PC-3 (cell line): ENCODE results near the gene GRIA4. TPM values are rescaled to one million over a fixed set of nuclear protein-coding genes. Genes with fewer than 3 reads are reported as not detected.

Experiments used
- ATAC-seq: fragments of 200-7000 bp; cut with Tn5 transposase; 2 replicates; pipeline ENCODE4 v1.9.1; 2020; ENCODE audit warnings: mild to moderate bottlenecking, moderate library complexity
- BruUV-seq: library from RNA; stranded (reverse); fragments of 400-500 nt; replicated peaks from 2 replicates; lab custom pipeline; 2021; lab: Mats Ljungman, UMichigan
- CTCF ChIA-PET: fragments of 300-600 bp; sonication (Branson Sonifier 250); formaldehyde crosslinking; loops from one replicate; lab custom pipeline; 2022; ENCODE audit warnings: antibody characterized with exemption; lab: Charles Lee
- POLR2A ChIA-PET: fragments of 300-600 bp; sonication (Branson Sonifier 250); formaldehyde crosslinking; loops from one replicate; lab custom pipeline; 2022; ENCODE audit warnings: antibody characterized with exemption; ENCODE audit not compliant: unreplicated experiment; lab: Charles Lee
- DNase-seq: peaks from one replicate; pipeline ENCODE4 v3.0.0-alpha.2; 2015
- H2AFZ ChIP-seq: fragments of 300-600 bp; sonication (generic); 2 replicates; pipeline ENCODE4 v1.6.0; 2016; ENCODE audit warnings: antibody characterized with exemption, low read length
- H3F3A ChIP-seq: fragments of 300-600 bp; sonication (generic); one replicate; pipeline ENCODE4 v1.6.0; 2017; ENCODE audit warnings: antibody characterized with exemption, low read length, control low read depth, mild to moderate bottlenecking; ENCODE audit not compliant: unreplicated experiment
- H3K27ac ChIP-seq: fragments of 300-600 bp; sonication (generic); 2 replicates; pipeline ENCODE4 v1.5.1; 2016; ENCODE audit warnings: mild to moderate bottlenecking, low read length
- H3K27me3 ChIP-seq: fragments of 300-600 bp; sonication (generic); 2 replicates; pipeline ENCODE4 v1.6.1; 2016; ENCODE audit warnings: low read length, mixed read lengths
- H3K36me3 ChIP-seq: fragments of 300-600 bp; sonication (generic); 2 replicates; pipeline ENCODE4 v1.6.1; 2016; ENCODE audit warnings: low read depth, mixed run types, low read length, mixed read lengths
- H3K4me1 ChIP-seq: fragments of 300-600 bp; sonication (generic); 2 replicates; pipeline ENCODE4 v1.5.1; 2016; ENCODE audit warnings: low read length; ENCODE audit not compliant: insufficient read depth
- H3K4me2 ChIP-seq: fragments of 300-600 bp; sonication (generic); 2 replicates; pipeline ENCODE4 v1.6.0; 2016; ENCODE audit warnings: low read length
- H3K4me3 ChIP-seq: fragments of 300-600 bp; sonication (generic); 2 replicates; pipeline ENCODE4 v1.5.1; 2016; ENCODE audit warnings: mild to moderate bottlenecking, low read length, mixed read lengths
- H3K79me2 ChIP-seq: fragments of 300-600 bp; sonication (generic); 2 replicates; pipeline ENCODE4 v1.6.1; 2017; ENCODE audit warnings: low read length, mixed read lengths
- H3K9ac ChIP-seq: fragments of 300-600 bp; sonication (generic); 2 replicates; pipeline ENCODE4 v1.6.0; 2016; ENCODE audit warnings: mild to moderate bottlenecking, low read length
- H3K9me2 ChIP-seq: fragments of 300-600 bp; sonication (generic); replicated peaks from 2 replicates; pipeline ENCODE4 v1.6.1; 2016; ENCODE audit warnings: mixed run types, low read length, mixed read lengths
- H3K9me3 ChIP-seq: fragments of 300-600 bp; sonication (generic); 2 replicates; pipeline ENCODE4 v1.6.1; 2016; ENCODE audit warnings: low read length, mixed read lengths
- H4K20me1 ChIP-seq: fragments of 300-600 bp; sonication (generic); 2 replicates; pipeline ENCODE4 v1.6.1; 2016; ENCODE audit warnings: low read length, mixed read lengths
- EZH2 ChIP-seq: fragments of 300-600 bp; sonication (generic); IDR thresholded peaks from one replicate; pipeline ENCODE4 v1.6.1; 2017; ENCODE audit warnings: antibody characterized with exemption, mild to moderate bottlenecking, low read length; ENCODE audit not compliant: unreplicated experiment
- EZH2phosphoT487 ChIP-seq: fragments of 300-600 bp; sonication (generic); IDR thresholded peaks from 2 replicates; pipeline ENCODE4 v1.6.1; 2018; ENCODE audit warnings: mild to moderate bottlenecking, antibody characterized with exemption, low read length, borderline replicate concordance
- intact Hi-C: fragments of 100-400 bp; cut with micrococcal nuclease; formaldehyde crosslinking; loops from 2 replicates; pipeline ENCODE4 v1.9.0; 2023
- total RNA-seq: library from RNA; depleted of rRNA; stranded (reverse); fragments of >200 nt; gene quantifications from 2 replicates; pipeline ENCODE4 v1.2.3, GENCODE V29; 2014
- TF ChIP-seq, protein P1 (sequence below): fragments of 300-600 bp; sonication (generic); conservative IDR thresholded peaks from 2 replicates; pipeline ENCODE4 v1.5.1; 2017; ENCODE audit warnings: antibody characterized with exemption, low read depth, mild to moderate bottlenecking, low read length

Gene GRIA4
- total RNA-seq, 1 experiment from 2014 or later = not detected

GRCh38 chr11:105786741-105787140 lies 176.9 kb downstream of the GRIA4 start:
- Histone ChIP-seq H3K4me2 (no peak overlapping the region), H3K79me2 (no peaks in the 10 kb centered on the region), H3K4me3 (no peak overlapping the region), H3K27me3 (no peaks in the 10 kb centered on the region), H3K27ac (no peak overlapping the region), H3K36me3 (no peaks in the 10 kb centered on the region), H3F3A (no peaks in the 10 kb centered on the region), H3K9me3 (no peaks in the 10 kb centered on the region), H3K9me2 (no peaks in the 10 kb centered on the region), H3K4me1 (no peaks in the 10 kb centered on the region), H4K20me1 (no peaks in the 10 kb centered on the region), H3K9ac (no peak overlapping the region), H2AFZ (no peak overlapping the region)
- ChIA-PET POLR2A (no interaction called here), CTCF (no interaction called here)
- TF ChIP-seq, protein P1, sequence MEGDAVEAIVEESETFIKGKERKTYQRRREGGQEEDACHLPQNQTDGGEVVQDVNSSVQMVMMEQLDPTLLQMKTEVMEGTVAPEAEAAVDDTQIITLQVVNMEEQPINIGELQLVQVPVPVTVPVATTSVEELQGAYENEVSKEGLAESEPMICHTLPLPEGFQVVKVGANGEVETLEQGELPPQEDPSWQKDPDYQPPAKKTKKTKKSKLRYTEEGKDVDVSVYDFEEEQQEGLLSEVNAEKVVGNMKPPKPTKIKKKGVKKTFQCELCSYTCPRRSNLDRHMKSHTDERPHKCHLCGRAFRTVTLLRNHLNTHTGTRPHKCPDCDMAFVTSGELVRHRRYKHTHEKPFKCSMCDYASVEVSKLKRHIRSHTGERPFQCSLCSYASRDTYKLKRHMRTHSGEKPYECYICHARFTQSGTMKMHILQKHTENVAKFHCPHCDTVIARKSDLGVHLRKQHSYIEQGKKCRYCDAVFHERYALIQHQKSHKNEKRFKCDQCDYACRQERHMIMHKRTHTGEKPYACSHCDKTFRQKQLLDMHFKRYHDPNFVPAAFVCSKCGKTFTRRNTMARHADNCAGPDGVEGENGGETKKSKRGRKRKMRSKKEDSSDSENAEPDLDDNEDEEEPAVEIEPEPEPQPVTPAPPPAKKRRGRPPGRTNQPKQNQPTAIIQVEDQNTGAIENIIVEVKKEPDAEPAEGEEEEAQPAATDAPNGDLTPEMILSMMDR = no peak
- no peak for TF ChIP-seq EZH2phosphoT487
- TF ChIP-seq EZH2 = no peak
- no peak for DNase-seq
- no TSS peak for BruUV-seq
- intact Hi-C loops = no loop called here
- no peak for ATAC-seq

- ChIA-PET POLR2A (no interaction called here), CTCF (no interaction called here)
- no TSS peak for BruUV-seq
- Histone ChIP-seq H3K4me2 (no peak overlapping the region), H3K79me2 (no peaks in the 10 kb centered on the region), H3K36me3 (no peaks in the 10 kb centered on the region), H3K4me1 (no peaks in the 10 kb centered on the region), H3F3A (no peaks in the 10 kb centered on the region), H3K9me2 (no peaks in the 10 kb centered on the region), H3K9ac (no peak overlapping the region), H2AFZ (no peak overlapping the region), H4K20me1 (no peaks in the 10 kb centered on the region), H3K27ac (no peak overlapping the region), H3K4me3 (no peak overlapping the region), H3K27me3 (no peaks in the 10 kb centered on the region), H3K9me3 (no peaks in the 10 kb centered on the region)
- ATAC-seq (no peak), DNase-seq (no peak)
- intact Hi-C loops = no loop called here
- TF ChIP-seq EZH2phosphoT487 (no peak), EZH2 (no peak)
- TF ChIP-seq, protein P1 = no peak
Measured at GRCh38 chr11:105789579-105790420, 179.9 kb downstream of the GRIA4 start.

GRCh38 chr11:105790840-105791239 lies 181.0 kb downstream of the GRIA4 start:
- Histone ChIP-seq H3K9ac (no peak overlapping the region), H3K4me2 (no peak overlapping the region), H4K20me1 (no peaks in the 10 kb centered on the region), H3K79me2 (no peaks in the 10 kb centered on the region), H3K9me3 (no peaks in the 10 kb centered on the region), H2AFZ (no peak overlapping the region), H3K27ac (no peak overlapping the region), H3K36me3 (no peaks in the 10 kb centered on the region), H3K4me3 (no peak overlapping the region), H3K27me3 (no peaks in the 10 kb centered on the region), H3K4me1 (no peaks in the 10 kb centered on the region), H3F3A (no peaks in the 10 kb centered on the region), H3K9me2 (no peaks in the 10 kb centered on the region)
- intact Hi-C loops = no loop called here
- BruUV-seq = no TSS peak
- TF ChIP-seq EZH2 (no peak), EZH2phosphoT487 (no peak)
- TF ChIP-seq, protein P1 = no peak
- ChIA-PET POLR2A (interaction anchor here (0.5 kb wide), 1 partner anchor 30 kb away, joined by 11 read pairs; no protein-coding TSS in a partner anchor), CTCF (no interaction called here)
- ATAC-seq (no peak), DNase-seq (no peak)
